GM18873 (cell line): ENCODE data around the gene LHFPL6.

Experiments
- ATAC-seq: cut with Tn5 transposase; IDR thresholded peaks from one replicate; pipeline ENCODE4 v1.9.1; 2021; ENCODE audit warnings: mild to moderate bottlenecking, moderate library complexity, moderate number of reproducible peaks; ENCODE audit not compliant: unreplicated experiment, low FRiP score

The LHFPL6 gene

DNA sequence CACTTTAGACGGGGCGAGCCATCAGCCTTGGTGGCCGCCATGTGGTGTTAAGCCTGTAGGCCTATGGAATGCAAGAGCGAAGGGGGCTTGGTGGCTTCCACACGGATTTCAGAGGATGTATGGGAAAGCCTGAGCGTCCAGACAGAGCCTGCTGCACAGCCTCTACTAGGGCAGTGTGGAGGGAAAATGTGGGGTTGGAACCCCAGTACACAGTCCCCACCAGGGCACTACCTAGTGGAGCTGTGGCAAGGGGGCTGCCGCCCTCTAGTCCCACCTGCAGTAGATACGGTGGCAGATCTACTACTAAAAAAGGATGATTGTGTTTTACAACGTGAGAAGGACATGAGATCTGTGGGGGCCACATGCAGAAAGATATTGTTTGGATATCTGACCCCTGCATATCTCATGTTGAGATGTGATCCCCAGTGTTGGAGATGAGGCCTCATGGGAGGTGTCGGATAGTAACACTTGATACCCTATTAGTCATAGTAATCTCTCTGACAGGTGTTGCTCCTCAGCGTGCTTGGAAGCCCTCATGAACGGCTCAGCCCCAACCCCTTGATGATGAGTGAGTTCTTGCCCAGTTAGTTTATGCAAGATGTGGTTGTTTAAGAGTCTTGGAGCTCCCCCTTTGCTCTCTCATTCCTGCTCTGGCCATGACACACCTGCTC is 45.6 kb downstream of the LHFPL6 start:
- no peak for ATAC-seq

DNA sequence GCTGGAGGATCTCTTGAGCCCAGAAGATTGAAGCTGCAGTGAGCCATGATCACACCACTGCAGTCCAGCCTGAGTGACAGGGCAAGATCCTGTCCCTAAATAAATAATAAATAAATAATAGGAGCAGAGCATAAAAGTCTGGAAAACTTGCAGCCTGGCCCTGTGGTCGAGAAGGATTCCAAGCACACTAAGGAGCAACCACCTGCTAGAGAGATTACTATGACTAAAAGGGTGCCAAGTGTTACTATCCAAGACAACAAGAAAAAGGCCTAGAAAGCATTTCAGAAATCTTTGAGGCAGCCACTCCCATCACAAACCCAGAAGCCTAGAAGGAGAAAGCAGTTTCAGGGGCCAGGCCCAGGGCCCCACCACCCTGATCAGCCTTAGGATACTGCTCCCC is 46.1 kb downstream of the LHFPL6 start:
- ATAC-seq = no peak

DNA sequence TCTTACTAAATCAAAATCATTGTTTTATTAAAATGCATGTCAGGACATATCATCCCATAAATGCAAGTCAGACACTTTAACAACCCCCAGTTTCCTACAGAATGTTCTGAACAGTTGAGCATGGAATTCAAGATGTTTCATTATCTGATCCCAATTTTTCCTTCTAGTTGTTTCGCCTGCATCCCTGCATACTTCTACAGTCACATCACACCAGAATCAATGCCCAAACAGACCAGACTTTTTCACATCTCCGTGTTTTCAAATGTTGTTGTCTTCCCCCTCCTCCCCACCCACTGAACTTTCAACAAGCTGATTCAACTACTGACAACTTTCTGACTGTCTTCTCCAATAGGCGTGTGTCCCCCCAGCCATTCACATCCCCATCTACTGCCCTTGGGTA is 48.6 kb downstream of the LHFPL6 start:
- ATAC-seq = no peak

DNA sequence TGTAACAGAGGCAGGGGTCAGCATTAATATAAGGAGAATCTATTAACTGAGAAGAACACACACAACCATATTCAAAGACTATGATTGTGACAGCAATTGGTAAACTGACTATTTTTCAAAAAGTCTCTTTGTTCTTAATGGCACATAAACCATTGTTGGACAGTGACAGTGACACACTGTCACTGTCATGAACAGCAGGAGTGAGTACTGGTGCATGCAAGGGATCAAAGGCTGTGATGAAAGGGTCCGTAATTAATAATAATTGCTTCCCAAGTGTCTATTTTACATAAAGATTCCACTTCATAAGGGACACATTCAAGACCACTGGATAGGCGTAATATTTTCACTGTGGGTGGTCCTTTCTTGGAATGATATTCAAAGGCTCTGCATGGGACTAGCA is 50.7 kb downstream of the LHFPL6 start:
- ATAC-seq = no peak

DNA sequence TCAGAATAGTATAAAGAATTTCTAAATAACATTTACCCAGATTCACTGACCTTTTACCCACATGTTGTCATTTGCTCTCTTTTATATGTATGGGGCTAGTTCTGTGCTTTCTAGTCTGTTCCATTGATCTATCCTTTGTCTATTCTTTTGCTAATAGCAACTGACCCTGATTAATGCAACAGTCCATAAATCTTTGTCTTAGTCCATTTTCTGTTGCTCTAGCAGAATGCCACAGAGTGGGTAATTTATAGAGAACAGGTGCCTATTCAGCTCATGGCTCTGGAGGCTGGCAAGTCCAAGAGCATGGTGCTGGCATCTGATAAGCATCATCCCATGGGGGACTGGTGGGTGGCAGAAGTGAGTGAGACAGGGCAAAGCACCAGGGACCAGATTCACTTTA is 52.1 kb downstream of the LHFPL6 start:
- no peak for ATAC-seq

DNA sequence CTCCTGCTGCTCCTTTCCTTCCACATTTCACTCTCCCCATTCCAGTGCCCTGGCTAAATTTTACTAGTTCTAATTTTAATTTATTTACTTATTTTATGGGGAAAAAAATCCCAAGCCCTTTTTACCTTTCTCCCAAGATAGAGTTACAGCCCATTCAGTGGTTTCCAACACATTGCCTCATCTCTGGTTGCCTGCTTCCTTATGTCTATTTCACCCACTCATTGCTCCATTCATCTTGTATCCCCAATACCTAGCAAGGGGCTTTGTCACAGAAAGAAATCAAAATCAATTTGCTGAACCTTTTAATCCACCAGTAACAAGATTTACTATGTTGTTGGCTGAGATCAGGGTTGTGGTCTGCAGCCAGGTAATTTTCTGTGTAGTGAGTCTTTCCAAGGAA is 55.9 kb downstream of the LHFPL6 start:
- no peak for ATAC-seq

DNA sequence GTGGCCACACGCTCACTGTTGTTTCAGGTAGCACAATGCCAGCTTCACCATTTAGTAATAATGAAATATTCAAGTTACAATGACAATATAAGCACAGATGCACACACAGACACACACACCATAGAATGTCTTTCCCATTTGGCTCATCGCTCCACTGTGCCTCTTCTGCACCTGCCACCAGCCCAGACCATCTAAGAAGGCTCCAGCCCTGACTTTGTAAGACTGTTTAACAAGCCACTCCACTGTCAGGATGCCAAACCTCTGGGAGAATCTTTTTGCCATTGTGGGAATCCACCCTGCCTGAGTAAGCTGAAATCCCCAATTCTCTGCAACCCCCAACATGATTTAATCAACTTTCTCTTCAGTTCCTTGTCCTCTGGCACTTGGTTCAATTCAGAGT is 60.6 kb downstream of the LHFPL6 start:
- no peak for ATAC-seq

DNA sequence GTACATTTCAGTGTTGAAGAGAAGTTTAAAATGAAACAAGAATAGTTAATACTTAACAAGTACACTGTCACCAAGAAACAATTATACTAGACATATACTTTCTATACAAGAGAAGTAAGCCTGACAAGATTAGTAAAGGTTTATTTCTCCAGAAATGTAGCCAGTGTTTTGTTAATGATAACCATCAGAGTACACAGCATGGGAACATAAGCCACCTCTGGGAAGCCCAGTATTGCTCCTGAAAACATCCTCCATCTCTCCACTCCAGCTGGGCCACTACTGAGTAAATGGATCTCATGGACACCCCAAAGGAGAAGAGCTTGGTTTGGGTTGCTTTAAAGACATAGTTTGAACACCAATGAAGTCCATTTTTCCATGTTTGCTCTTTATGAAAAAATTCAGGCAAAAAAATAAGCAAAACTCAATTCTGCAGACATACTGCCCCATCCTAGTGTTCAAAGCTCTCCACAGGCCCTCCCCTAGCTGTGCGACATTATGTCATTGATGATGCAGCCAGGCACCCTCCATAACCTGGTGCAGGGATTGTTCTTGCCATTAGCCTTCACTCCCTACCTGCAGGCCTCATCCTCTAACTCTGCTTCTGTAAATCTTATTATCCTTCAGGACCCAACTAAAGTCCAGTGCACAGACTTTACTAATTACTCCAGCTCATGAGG is 61.9 kb downstream of the LHFPL6 start:
- ATAC-seq = no peak

DNA sequence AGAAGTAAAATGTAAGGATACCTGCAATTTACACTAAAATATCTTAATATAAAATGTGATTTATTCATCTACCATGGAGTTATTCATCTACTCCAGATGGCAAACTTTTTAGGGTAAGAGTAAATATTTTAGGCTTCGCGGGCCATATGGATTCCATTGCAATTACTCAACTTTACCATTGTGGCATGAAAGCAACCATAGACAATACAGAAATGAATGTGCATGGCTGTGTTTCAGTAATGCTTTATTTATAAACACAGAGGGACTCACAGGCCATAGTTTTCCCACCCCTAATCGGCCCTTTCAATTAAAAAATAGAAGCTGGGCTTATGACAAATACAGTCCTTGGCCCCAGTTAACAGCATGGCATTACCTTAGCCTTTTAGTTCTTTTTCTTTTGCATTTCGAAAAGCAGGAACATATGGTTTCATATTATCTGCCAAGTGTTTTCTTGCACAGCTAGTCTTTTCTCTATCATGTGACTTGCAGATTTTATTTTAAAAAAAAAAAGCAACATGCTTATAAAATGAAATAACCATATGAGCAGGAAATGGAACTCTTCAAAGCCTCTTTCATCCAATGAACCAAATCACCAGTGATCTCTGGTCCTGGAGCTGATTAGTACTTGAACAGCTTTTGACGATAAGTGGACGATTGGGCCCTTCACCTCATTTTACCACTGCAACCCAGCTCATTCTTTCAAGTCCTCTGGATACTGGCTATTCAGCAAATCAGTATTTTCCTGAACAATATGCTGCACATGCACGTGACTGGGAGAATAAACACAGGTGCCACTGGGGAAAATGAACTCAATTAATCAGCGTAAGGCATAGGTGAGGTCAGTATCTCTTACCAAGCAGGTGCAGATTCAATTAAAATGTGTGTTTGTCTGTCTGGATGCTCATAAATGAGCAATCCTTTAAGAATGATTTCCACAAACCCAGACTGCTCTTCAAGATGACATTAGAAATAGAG is 63.9 kb downstream of the LHFPL6 start:
- no peak for ATAC-seq

DNA sequence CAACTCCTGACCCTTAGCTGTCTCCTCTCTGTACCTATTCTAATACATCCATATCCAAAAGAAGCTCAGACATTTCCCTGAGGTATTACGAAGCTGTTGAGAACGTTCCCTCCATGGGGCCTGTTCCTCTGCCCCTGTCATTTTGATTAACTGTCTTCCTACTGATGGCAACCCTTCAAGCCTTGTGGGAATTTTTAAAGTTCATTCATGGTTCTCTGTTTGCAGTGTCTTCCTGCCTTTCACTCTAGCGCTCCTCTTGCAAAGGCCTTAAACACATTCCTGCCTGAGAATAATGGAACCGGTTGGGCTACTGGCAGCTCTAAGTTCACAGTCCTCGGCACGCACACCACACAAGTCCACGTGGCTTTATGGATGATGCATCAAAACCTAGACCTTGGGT is 66.1 kb downstream of the LHFPL6 start:
- ATAC-seq = no peak

DNA sequence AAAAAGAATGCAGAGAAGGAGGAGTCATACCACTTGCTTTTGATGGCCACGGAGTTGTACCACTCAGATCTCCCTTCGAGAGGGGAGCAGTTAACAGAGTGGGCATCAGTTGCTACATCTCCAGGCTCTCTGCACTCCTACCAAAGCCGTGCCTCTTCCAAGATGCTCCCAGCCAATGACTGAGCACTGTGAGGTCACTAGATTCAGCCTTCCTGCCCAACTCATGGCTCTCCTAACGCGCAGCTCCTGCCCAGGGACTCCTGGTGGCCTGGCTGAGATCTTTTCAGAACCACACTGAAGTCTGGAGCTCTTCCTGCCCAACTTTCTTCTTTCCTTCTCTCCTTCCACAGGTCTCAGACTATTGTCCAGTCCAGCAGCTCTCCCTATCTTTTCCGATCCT is 66.7 kb downstream of the LHFPL6 start:
- ATAC-seq = no peak

DNA sequence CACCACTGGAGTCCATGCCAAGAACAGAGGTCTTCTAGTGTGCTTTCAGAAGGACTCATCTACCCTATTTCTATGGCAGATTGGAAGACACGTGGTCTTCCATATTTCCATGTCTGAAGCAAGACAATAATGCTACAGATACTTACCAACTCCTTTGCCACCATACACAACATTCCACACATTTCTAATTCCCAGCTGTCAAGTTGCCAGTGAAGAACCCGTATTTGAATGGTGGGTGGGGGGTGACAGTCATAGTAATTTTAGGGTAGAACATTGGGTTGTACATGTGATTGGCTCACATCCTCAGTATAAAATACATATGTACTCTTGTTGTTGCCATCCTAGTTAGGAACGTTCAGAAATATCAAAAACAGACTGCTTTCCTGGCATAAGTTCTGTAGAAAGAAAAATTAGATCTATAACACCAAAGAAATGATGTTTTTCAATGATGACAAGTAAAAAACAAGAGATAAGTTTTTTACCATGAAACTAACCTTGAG is 69.3 kb downstream of the LHFPL6 start:
- ATAC-seq = no peak

DNA sequence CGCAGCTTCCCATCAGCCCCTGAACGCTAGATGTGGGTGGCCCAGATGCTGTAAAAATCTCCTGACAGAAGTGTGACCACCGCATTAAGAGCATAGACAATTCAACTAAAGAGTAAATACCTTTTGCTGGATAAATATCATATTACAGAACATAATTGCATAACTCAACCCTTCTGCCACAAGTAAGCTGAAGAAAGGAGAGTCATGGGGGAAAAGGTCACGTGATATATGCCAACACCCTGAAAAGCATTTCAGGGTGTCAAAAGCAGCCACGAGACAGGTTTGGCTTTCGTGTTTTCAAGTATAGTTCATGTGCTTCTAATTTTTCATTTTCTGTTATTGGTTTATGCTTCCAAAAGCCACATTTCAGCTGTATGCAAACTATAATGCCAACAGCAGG is 71.3 kb downstream of the LHFPL6 start:
- ATAC-seq = no peak

DNA sequence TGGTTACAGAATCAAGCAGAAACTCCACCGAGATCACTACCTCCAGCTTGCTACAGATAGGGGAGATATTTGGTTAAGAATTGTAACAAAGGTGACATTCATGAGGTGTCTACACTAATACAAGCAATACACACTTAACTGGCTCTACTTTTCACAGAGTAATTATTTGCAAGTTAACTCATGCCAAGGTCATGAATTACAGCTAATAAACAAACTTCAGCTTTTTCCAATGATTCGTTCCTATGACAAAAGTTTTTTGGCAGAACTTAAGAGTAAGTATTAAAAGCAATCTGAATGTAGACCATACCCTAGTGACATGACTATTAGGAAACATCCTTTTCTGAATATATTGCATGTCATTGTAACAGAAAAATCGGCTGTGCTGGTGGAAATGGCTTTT is 72.1 kb downstream of the LHFPL6 start:
- no peak for ATAC-seq

DNA sequence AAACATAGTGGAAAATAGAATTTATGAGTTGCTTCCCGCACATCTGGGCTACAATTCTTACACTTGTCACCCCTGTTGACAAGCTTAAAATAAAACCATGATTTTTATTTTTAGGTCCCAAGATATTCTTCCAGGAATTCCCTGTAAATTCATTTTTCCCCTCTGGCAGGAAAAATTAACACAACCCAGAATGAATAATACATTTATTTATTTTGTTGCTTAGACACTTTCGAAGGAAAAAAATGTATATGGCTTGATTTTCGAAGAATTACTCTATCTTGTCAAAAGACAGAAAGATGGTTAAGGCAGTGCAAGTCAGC is 74.4 kb downstream of the LHFPL6 start:
- ATAC-seq = no peak

DNA sequence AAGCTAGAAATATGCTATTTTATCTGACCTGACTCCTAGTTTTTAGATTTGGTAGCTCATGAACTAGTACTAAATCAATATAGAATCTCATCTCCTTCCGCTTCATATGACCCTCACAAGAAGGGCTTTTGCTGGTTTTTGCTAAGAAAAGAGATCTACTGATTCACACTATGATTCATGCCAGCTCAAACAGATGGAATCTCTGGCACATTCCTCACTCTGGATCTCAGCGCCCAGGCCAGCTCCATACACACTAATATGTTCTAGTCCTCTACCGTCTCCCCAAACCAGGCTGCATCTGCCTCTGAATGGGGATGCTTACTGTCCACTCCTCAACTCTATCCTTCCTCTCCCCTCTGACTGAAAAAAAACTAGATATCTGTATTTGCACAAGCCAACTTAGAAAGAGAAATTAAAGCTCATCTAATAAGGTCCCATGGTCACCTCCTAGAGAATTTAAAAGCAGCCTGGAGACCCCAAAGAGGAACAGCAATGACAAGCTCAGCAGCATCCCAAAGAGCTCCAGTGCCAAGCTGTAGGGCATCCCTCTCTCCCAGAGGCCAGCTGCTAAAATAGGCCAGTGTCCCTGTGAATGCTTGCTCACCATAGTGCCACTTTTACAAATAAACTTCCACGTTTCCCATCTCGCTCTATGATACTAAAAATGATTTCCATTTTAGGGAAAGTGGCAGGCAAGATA is 74.9 kb downstream of the LHFPL6 start:
- no peak for ATAC-seq

DNA sequence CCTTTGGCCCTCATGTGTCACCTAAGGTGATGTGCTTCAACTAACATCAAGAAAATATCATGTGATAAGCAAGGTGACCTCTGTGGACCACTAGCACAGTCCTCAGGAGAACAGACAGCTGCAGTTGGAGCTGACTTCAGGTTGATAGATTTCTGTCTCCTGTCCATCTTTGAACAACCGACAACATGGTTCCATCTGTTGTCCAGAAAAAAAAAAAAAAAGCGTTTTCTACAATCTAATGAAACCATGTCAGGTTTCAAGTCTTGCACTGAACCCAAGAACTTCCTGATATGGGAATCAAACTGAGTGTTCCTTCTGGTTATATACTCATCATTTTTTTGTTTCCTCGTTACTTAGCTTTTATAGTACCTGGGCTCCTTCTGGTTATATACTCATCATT is 75.7 kb downstream of the LHFPL6 start:
- no peak for ATAC-seq

DNA sequence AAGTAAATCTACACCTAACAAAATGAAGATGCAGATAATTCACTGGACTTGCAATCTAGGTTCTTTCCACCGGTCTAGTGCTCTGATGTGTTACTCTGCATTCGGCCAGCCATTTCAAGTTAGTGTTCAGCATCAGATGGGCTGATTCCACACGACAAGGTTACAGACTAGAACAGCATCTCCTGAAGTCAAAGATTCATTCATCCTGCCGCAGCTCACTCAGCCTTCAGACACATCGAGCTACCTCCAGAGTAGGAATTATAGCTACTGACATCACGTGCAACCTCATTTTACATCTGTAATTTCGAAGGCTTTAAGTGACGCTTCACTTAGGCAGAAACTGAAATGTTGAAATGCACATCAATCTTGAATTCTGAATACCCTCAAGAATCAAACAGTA is 76.5 kb downstream of the LHFPL6 start:
- ATAC-seq = no peak

DNA sequence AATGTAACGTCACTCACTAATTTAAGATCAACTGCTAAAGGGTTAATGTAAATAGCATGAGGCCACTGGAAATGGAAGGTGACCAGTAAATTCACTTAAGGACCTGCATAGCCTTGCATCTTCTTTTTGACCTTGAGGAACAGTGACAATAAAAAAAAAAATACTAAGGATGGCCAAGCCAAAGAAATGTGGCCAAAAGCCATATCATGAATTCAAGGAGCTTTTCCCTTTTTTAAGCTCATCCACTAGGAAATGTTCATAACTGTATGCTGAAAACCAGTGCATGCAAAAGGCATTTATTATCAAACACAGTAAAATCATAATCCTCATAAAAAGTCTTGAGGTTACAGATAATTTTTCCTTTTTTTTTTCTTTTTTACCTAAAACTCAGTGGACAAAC is 77.5 kb downstream of the LHFPL6 start:
- no peak for ATAC-seq

DNA sequence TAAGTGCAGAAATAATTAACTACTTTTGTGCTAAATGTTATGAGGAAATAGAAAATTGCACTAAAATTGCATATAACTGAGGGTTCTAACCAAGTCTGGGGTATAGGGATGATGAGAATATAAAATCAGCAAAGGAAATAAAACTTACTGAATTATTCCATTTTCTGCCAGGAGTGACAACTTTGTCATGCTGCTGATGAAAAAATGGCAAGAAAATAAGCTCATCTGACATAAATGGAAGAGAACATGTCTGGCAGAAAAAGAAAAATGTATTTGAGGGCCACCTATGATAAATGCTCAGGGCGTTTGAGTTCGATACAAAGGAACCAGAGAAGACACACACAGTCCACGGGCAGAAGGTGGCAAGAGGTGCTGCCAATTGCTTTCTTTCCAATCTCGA is 78.2 kb downstream of the LHFPL6 start:
- no peak for ATAC-seq

DNA sequence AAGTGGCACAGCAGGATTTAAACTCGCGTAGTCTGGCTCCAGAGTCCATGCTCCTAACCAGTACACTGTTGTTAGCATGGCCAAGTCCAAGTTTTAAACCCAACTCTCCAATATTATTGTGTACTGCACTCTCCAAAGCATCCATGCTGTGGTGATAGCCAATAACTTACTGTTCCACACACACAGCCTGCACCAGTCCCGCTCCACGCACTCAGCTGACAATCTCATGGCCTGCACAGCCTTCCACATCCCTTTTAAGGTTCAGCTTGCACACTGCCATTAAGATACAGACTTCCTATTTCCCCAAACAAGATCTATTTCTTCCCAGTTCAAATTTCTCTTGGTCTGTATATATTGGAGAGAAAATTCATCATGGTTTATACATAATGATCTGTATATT is 80.7 kb downstream of the LHFPL6 start:
- ATAC-seq = no peak
